Measurements from ENCODE around the gene TAS2R41. TPM values are rescaled to one million over a fixed set of nuclear protein-coding genes. Genes with fewer than 3 reads are reported as not detected.

Gene TAS2R41
- total RNA-seq, 2 donors from 2014 or later = not detected

GRCh38 chr7:143495851-143496250 is 18.2 kb downstream of the TAS2R41 start:
- Histone ChIP-seq H3K27me3 (no peaks in the 10 kb centered on the region), H3K9me3 (no peaks in the 10 kb centered on the region), H3K36me3 (replicated peaks in 1 of 2; ENCODE audit: insufficient read depth in 1 of 2, low read depth in 2 of 2) (no peaks in the 10 kb centered on the region), H3K4me1 (no peaks in the 10 kb centered on the region), H3K4me3 (no peak overlapping the region), H3K27ac (no peak overlapping the region)
- no peak for DNase-seq
- ATAC-seq = no peak
- TF ChIP-seq CTCF (IDR thresholded peaks at IDR 0.05) (no peak), POLR2A (IDR thresholded peaks at IDR 0.05) (no peak)
- intact Hi-C loops (cut with DNase I) = no loop called here

GRCh38 chr7:143496263-143496662 is 18.6 kb downstream of the TAS2R41 start:
- TF ChIP-seq POLR2A (IDR thresholded peaks at IDR 0.05) = no peak
- TF ChIP-seq CTCF (IDR thresholded peaks at IDR 0.05) = no peak
- Histone ChIP-seq H3K36me3 (replicated peaks in 1 of 2; ENCODE audit: insufficient read depth in 1 of 2, low read depth in 2 of 2) (no peaks in the 10 kb centered on the region), H3K4me3 (no peak overlapping the region), H3K27me3 (no peaks in the 10 kb centered on the region), H3K4me1 (no peaks in the 10 kb centered on the region), H3K9me3 (no peaks in the 10 kb centered on the region), H3K27ac (no peak overlapping the region)
- DNase-seq = no peak
- no peak for ATAC-seq
- 53 to 60% methylated on average over 3 of the region's 3 CpGs for WGBS, 2 donors
- intact Hi-C loops (cut with DNase I) = no loop called here

GRCh38 chr7:143497008-143497795 is 19.5 kb downstream of the TAS2R41 start:
- DNase-seq = no peak
- no peak overlapping the region for H3K4me3 ChIP-seq
- no peak overlapping the region for H3K27ac ChIP-seq
- ATAC-seq = no peak
- H3K27me3 ChIP-seq = no peaks in the 10 kb centered on the region
- H3K36me3 ChIP-seq (replicated peaks in 1 of 2; ENCODE audit: insufficient read depth in 1 of 2, low read depth in 2 of 2) = no peaks in the 10 kb centered on the region
- intact Hi-C loops (cut with DNase I) = no loop called here
- WGBS, 2 donors = 57 to 67% methylated on average over 4 of the region's 4 CpGs
- TF ChIP-seq CTCF (IDR thresholded peaks at IDR 0.05) (no peak), POLR2A (IDR thresholded peaks at IDR 0.05) (no peak)
- no peaks in the 10 kb centered on the region for H3K9me3 ChIP-seq
- no peaks in the 10 kb centered on the region for H3K4me1 ChIP-seq

- H3K27me3 ChIP-seq = no peaks in the 10 kb centered on the region
- DNase-seq (peak in 2 of 4 donors; percentile 17 to 23), ATAC-seq (peak; percentile 38)
- H3K4me1 ChIP-seq = no peaks in the 10 kb centered on the region
- H3K36me3 ChIP-seq (replicated peaks in 1 of 2; ENCODE audit: insufficient read depth in 1 of 2, low read depth in 2 of 2) = no peaks in the 10 kb centered on the region
- 28 to 33% methylated on average over 2 of the region's 2 CpGs for WGBS, 2 donors
- no peak for TF ChIP-seq CTCF (IDR thresholded peaks at IDR 0.05)
- no peak for TF ChIP-seq POLR2A (IDR thresholded peaks at IDR 0.05)
- H3K9me3 ChIP-seq = no peaks in the 10 kb centered on the region
- intact Hi-C loops (cut with DNase I) = no loop called here
- peak overlapping the region in 1 of 4 donors; percentile 38 for H3K27ac ChIP-seq
- H3K4me3 ChIP-seq = no peak overlapping the region
Measured at GRCh38 chr7:143499246-143499645, 21.6 kb downstream of the TAS2R41 start.

Data from body of pancreas (tissue), 4 donors.